Measurements from ENCODE around the gene SMPX.

Gene SMPX

GRCh38 chrX:21708116-21708515 lies 49.8 kb downstream of the SMPX start:
- DNase-seq = no peak

GRCh38 chrX:21705225-21705624 lies 52.7 kb downstream of the SMPX start:
- no peak for DNase-seq

GRCh38 chrX:21702725-21703124 lies 55.2 kb downstream of the SMPX start:
- no peak for DNase-seq

GRCh38 chrX:21700967-21701366 lies 56.9 kb downstream of the SMPX start:
- DNase-seq = no peak

GRCh38 chrX:21700275-21700674 lies 57.6 kb downstream of the SMPX start:
- no peak for DNase-seq

- no peak for DNase-seq
These were observed 58.8 kb downstream of the SMPX start for GRCh38 chrX:21699136-21699535.

GRCh38 chrX:21698272-21698671 lies 59.6 kb downstream of the SMPX start:
- DNase-seq = no peak

- DNase-seq = no peak
These were observed 66.4 kb downstream of the SMPX start for GRCh38 chrX:21691512-21692018.

- DNase-seq = no peak
These were observed 74.0 kb downstream of the SMPX start for GRCh38 chrX:21683941-21684340.

- no peak for DNase-seq
These were observed 79.8 kb downstream of the SMPX start for GRCh38 chrX:21678048-21678612.

GRCh38 chrX:21675931-21676330 lies 82.0 kb downstream of the SMPX start:
- DNase-seq = no peak

GRCh38 chrX:21674430-21675186 lies 83.3 kb downstream of the SMPX start:
- no peak for DNase-seq

- no peak for DNase-seq
These were observed 91.2 kb downstream of the SMPX start for GRCh38 chrX:21666679-21667078.

- DNase-seq = no peak
These were observed 91.7 kb downstream of the SMPX start for GRCh38 chrX:21666252-21666651.

GRCh38 chrX:21662761-21663160 lies 95.2 kb downstream of the SMPX start:
- DNase-seq = no peak

- no peak for DNase-seq
These were observed 96.6 kb downstream of the SMPX start for GRCh38 chrX:21661316-21661715.

GRCh38 chrX:21660156-21660555 lies 97.8 kb downstream of the SMPX start:
- no peak for DNase-seq

- DNase-seq = no peak
These were observed 98.6 kb downstream of the SMPX start for GRCh38 chrX:21659320-21659719.

GRCh38 chrX:21658746-21659145 lies 99.2 kb downstream of the SMPX start:
- DNase-seq = no peak

- DNase-seq = no peak
These were observed 99.7 kb downstream of the SMPX start, which contains the start of gene KLHL34 for GRCh38 chrX:21658152-21658737. KLHL34 (minus strand) TSS chrX:21658330; CDS start chrX:21657788, 542 bp downstream.

- no peak for DNase-seq
These were observed 100.4 kb downstream of the SMPX start for GRCh38 chrX:21657318-21658151.

GRCh38 chrX:21656587-21657317 lies 101.2 kb downstream of the SMPX start:
- DNase-seq = no peak
